HG02642 (cell line): ENCODE data around the gene UBTD1.
"Not testable (repeated sequence)": the region's sequence is repeated elsewhere in the genome, so short reads cannot be mapped to it uniquely, and the experiment has no call there.

Experiments
- ATAC-seq: cut with Tn5 transposase; IDR thresholded peaks from one replicate; pipeline ENCODE4 v1.9.1; 2021; ENCODE audit warnings: mild to moderate bottlenecking; ENCODE audit not compliant: unreplicated experiment, poor library complexity

The UBTD1 gene

DNA sequence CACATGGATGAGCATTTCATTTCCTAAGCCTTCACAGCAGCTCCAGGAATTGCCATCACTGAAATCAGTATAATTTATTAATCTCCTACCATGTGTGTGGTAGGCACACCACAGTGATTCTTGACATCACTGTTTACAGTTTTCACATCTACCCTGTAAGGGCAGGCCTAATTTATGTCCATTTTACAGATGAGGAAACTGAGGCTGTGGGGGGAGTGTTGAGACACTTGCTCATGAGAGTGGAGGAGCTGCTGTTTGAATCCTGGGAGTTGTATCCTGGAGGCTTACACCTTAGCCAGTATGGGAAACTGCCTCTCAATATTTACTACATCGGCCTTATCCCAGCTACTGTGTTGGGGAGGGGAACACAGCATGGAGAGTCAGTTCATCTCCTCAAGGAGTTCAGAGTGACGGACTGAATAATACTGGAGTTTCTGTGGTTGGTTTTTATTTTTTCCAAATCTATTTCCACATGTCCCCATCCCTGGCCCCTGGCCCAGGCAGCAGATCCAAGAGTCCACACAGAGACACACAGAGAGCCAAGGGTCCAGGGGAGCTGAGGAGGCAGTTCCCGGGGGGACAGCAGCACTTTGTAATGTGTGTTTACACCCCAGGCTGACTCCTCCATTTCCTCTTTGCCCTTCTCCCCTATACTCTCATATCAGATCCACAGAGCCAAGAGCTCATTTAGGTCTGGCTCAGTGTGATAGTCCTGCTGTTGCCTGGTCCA is 13.2 kb downstream of the UBTD1 start:
- no peak for ATAC-seq

GRCh38 chr10:97512993-97513392 is 14.3 kb downstream of the UBTD1 start:
- no peak for ATAC-seq

GRCh38 chr10:97514344-97514743 is 15.6 kb downstream of the UBTD1 start:
- no peak for ATAC-seq

- ATAC-seq = no peak
These were observed 16.7 kb downstream of the UBTD1 start for GRCh38 chr10:97515271-97515978.

- ATAC-seq = no peak
These were observed 18.5 kb downstream of the UBTD1 start for GRCh38 chr10:97517096-97517750.

DNA sequence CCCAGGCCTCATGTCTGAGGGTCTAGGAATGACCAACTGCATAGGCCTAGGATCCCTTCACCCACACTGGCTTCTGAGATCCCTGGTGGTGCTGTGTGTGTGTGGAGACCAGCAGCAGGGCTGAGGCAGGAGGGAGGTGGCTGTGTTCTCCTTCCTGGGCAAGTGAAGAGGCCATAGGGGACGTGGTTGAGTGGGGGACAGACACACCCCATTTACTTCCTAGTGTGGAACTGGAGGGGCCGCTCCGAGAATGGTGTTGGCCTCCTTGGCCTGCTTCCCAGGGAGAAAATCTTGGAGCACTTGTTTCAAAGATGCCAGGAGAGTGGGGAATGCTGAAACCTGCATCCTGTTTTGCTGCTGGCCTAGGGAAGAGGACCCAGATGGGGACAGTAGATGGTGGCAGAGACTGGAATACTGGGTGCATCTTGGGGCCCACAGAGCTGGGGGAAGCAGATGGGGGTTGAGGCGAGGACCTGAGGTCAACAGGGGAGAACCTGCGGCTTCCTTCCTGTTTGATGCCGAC is 19.1 kb downstream of the UBTD1 start:
- ATAC-seq = no peak

- no peak for ATAC-seq
These were observed 19.7 kb downstream of the UBTD1 start for GRCh38 chr10:97518301-97519043.

DNA sequence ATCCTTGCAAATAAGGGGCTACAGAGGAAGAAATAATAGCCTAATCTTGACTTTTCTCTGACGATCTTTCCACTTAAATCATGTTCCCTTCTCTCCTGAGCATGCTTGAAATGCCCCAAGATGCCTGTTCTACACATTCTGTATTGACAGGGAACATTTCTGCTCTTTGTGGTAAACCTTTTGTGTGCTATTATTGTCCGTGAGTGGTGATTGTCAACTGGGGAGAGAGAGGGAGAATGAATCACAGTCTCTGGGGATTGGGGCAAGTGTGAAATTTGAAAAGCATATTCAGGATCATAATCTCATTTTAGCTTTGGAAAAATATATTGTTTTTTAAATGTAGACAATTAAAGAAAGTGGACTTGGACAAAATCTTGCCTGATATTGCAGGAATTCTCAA is 20.6 kb downstream of the UBTD1 start:
- ATAC-seq = no peak

DNA sequence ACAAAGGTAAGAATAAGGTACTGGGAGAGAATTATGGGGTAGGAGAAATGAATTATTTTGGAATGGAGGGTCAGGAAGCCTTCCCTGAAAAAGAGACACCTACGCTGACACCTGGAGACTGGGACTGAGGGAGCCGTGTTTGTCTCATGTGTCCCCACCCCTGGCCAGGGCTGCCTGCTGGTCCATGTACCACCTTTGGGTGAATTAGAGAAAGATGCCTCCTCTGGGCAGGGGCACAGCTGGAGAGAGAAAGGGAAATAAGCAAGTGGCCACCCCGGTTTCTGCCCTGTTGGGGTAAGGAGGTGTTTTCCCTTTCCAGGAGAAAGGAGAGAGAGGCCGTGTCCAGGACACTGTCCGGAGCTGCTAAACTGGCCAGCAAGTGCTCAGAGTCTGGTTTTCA is 21.8 kb downstream of the UBTD1 start:
- no peak for ATAC-seq

DNA sequence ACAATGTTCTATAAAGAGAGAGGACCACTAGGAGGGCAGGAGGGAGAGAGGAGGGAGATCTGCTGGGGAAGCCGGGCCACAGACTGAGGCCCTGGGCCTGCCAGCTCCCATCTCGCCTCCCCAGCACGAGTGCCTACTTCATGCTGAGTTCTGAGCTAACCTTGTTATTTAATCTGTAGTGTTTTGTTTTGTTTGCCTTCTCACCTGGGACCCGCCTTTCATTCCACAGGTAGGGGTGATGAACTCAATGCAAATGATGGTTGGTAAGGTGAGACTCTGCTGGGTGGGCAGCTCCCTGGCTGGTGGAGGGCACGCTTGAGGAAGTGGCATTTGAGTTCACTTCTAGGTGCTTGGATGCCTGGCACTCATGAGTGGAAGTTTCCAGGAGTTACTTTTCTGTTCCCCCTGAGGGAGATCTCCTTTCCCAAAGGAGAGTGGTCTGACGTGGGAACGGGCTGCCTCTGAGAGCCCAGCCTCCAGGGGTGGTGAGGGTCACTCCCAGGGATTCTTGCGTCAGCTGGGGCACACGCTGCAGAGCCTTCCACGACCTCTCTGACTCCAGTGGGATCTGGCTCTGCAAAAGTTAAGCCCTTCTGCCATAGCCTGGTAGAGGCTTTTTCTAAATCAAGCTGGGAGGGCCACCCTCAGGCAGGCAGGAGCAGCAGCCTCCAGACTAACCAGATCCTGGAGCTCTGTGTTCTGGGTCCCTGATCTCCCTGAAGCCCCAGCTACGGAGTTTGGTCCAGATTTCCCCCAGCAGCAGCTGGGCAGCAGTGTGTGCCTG is 22.4 kb downstream of the UBTD1 start:
- no peak for ATAC-seq

DNA sequence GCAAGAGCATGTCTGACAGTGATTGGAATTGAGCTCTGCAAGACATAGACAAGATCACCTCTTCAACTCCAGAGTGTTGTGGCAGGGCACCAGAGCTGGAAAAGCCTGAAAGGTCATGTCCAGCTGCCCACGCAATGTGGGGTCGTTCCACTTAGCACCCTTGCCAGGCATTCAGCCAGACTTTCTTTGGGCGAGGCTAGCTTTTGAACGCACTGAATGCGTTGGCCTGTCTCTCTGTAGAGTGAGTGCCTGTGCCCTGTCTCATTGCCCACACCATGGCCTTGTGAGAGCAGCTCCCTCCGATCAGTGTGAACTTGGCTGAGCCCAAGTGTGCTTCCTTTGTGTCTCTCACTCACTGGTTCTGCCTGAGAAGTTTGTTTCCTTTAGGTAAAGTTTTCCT is 23.3 kb downstream of the UBTD1 start:
- ATAC-seq = no peak

GRCh38 chr10:97522937-97523336 is 24.2 kb downstream of the UBTD1 start:
- ATAC-seq = no peak

DNA sequence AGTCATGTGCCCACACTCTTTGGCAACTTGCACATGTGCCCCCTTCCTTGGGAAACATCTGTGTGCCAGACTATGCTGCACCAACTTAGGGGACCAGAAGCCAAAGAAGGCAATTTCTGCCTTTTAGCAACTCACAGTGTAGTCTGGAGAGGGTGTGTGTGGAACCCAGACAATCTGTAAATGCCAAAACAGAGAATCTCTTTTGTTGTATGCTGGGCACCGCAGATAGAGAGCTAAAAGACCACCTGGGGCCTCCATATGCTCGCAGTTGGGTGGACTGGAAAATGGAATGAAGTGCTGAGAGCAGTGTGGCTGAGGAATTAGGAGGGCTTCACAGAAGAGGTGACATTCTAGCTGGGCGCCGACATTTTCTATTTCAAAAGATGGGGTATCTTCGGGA is 26.4 kb downstream of the UBTD1 start:
- no peak for ATAC-seq

GRCh38 chr10:97525683-97526110 is 27.0 kb downstream of the UBTD1 start:
- no peak for ATAC-seq

DNA sequence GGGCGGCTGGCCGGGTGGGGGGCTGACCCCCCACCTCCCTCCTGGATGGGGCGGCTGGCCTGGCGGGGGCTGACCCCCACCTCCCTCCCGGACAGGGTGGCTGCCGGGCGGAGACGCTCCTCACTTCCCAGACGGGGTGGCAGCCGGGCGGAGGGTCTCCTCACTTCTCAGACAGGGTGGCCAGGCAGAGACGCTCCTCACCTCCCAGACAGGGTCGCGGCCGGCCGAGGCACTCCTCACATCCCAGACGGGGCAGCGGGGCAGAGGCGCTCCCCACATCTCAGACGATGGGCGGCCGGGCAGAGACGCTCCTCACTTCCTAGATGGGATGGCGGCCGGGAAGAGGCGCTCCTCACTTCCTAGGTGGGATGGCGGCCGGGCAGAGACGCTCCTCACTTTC is 30.2 kb downstream of the UBTD1 start:
- not testable (repeated sequence) for ATAC-seq

DNA sequence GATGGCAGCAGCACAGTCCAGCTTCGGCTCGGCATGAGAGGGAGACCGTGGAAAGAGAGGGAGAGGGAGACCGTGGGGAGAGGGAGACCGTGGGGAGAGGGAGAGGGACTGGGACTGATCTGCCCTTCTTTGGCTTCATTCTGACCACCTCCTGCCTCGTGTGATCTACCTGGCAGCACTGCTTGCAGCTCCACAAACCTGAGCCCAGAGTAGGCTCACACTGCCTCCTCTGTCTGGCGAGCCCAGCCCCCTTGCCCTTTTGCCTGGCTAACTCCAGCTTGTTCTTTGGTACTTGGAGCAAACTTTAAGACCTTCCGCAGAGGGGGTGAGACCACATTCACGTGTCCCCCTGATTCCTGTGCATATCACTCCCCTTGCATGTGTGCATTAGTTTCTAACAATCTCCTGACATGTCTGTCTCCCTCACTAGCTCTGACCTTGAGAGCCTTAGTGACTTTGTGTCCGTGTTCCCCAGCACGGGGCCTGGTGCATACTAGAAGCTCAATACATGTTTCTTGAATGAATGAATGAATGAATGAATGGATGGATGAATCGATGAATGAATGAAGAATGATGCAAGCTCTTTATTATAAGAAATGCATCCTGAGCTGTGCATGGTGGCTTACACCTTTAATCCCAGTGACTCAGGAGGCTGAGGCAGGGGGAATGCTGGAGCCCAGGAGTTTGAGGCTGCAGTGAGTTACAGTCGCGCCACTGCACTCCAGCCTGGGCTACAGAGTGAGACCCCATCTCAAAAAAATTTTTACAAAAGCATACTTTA is 31.2 kb downstream of the UBTD1 start:
- no peak for ATAC-seq

DNA sequence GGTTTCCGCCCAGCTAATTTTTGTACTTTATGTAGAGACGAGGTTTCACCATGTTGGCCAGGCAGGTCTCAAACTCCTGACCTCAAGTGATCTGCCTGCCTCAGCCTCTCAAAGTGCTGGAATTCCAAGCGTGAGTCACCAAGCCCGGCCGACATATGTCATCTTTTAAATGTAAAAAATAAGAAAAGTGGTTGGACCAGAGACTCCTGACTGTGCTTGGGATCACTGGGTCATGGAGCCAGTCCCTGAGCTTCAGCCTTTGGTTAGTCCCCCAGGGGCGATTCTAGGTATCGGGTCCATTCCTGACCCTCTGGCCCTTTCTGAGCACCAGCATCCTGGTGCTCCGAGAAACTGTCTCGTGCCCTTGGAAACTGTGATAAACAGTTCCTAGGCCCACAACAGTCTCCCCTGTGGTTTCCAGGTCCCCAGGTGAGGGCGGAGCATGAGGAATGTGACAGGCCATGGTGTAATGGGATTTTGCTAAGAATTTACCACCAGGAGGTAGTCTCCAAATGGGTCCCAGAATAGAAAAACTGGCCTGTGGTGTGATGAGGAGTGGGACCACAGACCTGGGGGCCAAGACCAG is 32.8 kb downstream of the UBTD1 start:
- ATAC-seq = no peak

- ATAC-seq = no peak
These were observed 34.4 kb downstream of the UBTD1 start for GRCh38 chr10:97532935-97533671.
